NCI-H748 treated with DMSO at 0.1 percent for 48 hours (cell line): ENCODE data around the gene SART1.
"Not testable (repeated sequence)": the region's sequence is repeated elsewhere in the genome, so short reads cannot be mapped to it uniquely, and the experiment has no call there.

Experiments
- DNase-seq: peaks from one replicate; lab custom pipeline; 2025; lab: John Stamatoyannopoulos, UW

The SART1 gene

DNA sequence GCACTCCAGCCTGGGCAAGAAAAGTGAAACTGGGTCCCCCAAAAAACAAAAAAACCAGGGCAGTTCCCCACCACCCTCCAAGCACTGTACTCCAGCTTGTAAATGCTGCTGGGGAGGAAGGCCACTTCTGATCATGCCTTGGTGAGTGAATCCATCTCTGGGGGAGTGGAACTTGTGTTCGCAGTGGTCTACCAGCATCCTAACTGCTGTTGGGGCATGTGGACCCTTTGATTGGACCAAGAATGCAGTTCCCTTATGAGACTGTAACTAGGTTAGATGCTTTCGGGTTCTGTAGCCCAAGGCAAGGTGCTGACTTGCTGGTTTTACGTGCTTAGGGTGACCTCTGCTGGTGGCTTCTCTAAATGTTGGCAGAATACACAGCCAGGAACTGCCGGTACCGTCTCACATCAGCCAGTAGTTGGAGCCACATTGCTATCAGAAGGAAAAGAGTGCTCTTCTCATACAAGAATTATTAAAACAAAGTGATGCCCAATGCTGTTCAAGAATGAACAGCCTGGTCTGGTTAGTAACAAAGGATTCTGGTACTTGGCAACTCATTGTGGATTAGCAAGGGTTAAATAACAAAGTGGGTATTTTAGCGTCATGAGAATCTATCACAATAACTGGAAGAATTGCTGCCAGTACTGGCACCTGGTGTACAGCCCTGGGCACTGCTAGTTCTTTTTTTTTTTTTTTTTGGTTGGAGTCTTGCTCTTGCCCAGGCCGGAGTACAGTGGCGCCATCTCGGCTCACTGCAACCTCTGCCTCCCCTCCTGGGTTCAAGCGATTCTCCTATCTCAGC, 27.5 kb downstream of the SART1 start:
- peak; percentile 91 for DNase-seq

DNA sequence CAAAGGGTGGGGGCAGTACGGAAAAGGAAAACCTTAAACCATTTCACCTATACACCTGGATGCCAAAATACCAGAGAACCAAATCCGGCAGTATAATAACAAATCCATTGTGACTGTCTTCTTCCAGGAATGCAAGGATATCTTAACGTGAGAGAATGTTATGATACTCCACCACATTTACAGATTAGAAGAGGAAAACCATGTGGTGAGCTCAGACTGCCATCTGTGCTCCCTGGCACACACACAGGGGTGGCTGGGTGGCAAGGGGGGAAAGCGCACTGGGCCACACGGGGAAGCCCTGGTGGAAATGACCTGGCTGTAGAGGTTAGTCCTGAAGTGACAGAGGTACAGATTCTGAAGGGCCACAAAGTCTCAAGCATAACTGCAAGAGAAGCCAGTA, 30.5 kb downstream of the SART1 start:
- DNase-seq, result no peak

DNA sequence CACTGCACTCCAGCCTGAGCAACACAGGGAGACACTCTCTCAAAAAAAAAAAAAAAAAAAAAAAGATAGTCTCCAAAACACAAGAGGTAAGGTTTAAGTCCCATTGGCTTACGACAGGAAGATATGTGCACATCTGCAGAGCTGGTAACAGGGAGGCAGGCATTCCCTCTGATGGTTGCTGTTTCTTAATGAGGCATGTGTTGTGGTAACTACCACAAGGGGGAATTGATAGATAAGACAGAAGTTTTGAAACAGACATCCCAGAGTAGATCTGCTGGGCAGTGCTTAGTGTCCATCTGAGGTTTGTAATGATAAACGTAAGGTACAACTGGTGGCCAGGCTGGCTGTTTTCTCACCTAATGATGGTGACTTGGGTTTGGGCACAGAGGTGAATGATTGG, 35.8 kb downstream of the SART1 start:
- DNase-seq, result no peak

DNA sequence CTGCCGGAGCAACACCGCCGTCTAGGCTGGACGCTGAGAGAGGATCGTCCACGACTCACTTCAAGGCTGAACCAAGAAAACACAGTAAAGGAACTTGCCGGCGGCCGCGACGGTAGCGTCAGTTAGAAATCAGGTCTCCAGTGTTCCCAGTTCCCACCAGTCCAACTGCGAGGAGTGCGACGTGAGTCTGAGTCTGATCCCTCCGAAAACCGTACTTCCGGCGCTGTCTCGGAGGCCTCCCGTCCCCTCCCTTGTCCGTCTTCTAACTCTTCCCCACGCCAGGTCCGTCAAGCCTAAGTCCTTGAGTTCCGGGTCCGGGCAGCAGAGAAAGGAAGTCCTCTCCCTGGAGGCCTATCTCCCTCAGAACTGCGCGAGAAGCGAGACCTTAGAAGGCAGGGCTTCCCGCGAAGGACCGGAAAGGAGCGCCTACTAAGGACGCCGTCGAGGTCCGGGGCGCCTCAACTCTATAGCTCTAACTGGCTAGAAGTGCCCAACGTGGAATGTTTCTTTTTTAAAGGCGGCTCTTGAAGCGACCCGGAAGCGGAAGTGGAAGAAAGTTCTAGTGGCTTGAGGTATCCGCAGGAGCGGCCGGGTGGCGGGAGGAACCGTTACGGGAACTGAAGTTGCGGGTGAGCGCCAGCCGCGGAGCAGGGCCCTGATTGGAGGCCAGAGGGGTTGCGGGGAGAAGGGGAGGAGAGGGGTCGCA, 40.6 kb downstream of the SART1 start, which contains the start of the genes BANF1 and EIF1AD:
BANF1 (plus strand) TSS at position 562 of the 706 bp plus-strand sequence. CDS start 748 bp downstream, outside the sequence.
EIF1AD (minus strand) TSS at position 216 of the 706 bp plus-strand sequence. CDS start 1,768 bp downstream, outside the sequence.
- peak; percentile 98 for DNase-seq

DNA sequence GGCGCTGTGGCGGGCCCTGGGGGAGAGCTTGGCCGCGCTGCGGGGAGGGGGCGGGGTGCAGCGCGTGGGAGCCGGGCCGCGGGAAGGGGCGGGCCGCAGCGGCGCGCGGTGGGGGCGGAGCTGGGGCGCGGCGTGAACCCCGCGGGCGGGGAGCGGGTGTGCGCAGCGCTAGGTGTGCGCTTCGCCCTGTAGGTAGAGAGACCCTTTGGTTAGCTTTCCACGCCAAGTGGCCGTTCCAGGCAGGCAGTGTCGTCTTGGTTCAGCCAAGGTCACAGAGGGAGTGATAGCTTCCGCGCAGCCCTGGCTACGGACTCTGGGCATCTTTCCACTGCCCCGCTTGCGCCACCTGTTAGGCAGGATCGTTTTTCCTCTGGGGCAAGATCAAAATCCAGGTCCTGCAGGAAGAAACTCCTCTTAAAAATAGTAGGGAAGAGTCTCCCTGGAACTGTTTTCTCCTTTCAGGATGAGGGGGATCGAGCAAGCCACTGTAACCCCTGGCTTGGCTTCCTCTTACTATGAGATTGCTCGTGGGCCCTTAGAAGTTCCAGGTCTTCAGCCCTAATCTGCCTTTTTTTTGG, 41.2 kb downstream of the SART1 start:
- DNase-seq, result peak; percentile 42

DNA sequence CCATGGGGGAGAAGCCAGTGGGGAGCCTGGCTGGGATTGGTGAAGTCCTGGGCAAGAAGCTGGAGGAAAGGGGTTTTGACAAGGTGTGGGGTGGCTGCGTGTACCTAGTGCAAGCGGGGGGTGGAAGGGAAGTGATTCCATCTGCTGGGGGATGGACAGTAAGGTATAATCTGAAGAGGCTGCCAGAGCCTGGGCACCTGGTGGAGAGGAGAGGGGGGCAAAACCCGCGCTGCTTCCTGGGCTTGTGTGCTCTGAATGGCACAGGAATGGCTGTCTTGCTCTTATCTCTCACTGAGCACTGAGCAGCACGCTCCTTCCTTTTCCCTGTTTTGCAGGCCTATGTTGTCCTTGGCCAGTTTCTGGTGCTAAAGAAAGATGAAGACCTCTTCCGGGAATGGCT, 41.8 kb downstream of the SART1 start:
- DNase-seq, result no peak

DNA sequence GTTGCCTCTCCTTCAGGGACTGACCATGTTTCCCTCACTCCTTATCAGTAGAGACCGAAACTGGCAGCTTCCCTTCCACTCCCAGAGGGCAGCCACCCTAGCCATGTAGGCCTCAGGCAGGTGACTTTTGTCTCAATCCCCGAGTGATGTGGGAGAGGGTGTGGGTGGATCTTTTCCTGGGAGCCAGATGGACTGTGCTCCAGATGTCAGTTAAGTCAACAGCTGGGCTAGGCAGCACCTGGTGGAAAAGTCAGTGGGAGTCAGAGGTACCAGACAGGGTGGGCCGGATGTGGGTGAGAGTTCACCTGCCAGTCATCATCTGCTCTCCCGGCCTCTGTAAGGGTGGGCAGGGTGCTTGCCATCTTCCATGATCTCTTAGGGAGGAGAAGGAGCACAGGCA, 42.7 kb downstream of the SART1 start:
- no peak for DNase-seq

DNA sequence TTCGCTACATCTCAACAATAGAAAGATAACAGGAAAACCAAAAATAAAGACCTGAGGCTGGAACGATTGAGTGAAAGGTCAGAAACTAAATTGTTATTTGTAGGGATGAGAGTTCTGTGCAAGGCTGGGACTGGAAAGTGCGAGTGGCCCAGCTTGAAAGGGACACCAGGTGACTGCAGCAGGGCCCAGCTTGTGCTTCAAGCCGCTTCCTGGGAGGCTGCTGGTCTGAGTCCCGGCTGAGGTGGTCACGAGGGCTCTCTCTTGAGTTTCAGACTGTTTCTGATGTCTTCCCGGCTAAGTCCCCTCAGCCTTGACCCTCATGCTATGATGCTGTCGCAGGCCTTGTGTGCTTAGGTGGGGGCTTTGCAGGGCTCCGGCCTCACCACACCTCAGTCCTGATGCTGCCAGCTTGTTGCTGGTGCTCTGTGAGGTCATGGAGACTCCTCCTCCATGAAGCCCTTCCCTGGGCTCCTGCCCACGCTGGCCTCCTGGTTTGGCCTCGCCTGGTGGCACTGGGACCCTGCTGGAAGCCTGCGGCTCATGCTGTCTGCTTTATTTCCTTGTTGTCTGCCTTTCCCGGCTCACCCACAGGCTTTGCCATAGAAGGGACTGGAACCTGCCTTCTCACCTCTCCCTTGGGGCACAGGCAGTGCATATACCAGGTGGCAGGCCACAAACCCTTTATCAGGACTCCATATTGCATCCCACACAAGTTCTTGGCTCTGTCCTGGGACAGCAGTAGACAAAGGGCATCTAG, 44.8 kb downstream of the SART1 start:
- DNase-seq, result no peak

DNA sequence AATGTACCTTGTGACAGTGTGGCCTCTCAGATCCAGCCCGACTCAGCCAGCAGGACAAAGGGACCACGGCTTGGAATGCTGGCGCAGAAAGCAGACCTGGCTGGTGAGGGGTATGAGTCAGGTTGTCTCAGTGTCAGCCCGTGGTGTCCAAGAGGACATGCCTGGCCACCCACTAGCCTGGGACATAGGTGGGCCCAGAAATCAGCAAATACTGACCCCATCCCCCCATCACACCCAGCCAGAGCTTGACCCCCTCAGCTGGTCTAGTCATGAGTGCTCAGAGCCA, 45.3 kb downstream of the SART1 start:
- no peak for DNase-seq

DNA sequence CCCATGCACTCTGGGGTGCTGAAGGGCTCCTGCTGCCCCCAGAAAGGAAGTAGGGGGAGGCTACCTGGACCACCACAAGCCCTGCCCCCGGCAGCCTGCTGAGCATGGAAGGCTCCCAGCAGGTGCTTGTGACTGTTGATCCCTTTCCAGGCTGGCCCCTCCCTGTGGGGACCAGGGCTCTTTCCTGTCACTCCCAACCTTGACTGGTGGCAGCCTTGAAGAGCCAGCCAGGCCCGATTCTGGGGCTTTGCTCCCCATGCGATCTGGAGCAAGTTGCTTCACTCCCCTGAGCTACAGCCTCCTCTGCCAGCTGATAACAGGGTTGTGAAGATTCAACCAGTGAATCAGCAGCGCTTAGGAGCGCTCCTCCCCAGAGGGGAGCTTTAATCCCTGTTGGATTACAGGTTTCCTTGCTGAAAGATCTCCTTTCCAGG, 45.7 kb downstream of the SART1 start:
- no peak for DNase-seq

DNA sequence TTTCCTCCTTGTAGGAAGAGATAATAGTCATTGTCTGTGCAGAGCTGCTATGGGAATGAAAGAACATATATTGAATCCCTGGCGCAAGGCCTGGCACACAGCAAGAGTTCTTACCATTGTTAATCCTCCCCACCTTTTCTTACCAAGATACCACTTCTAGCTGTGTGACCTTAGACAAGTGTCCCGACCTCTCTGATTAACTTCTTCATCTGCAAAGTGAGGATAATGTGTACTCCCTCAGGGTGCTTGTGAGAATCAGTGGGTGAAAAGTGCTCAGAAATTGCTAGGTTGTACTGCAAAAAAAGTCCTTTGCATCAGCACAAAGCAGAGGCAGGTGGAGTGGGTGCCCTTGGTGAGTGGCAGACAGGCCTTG, 46.5 kb downstream of the SART1 start:
- DNase-seq, result no peak

DNA sequence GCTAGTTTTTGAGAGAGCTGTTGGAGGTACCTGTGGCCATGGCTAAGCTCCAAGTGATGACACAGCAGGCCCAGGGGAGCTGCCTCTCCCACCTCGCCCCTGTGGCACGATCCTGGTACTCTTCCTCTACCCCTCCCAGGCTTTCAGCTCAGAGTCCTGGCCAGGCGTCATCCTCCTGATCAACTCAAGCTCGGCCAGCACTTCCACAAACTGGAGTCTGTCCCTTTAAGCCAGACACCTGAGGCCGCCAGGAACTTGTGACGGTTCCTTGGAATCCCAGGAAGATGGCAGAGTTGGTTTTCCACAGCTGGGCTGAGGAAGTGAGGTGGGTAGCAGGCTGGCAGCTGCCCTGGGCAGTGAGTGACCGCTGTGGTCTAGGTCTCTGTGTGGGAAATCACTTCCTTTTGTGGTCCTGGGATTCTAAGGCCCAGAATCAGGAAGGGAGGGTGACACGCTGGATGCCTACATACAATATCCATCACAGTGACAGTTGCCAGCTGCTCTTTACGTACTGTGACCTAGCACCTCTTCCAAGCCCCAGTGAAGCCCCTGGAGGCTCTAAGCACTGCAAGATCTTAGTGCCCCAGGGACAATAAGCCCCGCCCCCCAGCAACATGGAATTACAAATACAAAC, 47.1 kb downstream of the SART1 start:
- no peak for DNase-seq

DNA sequence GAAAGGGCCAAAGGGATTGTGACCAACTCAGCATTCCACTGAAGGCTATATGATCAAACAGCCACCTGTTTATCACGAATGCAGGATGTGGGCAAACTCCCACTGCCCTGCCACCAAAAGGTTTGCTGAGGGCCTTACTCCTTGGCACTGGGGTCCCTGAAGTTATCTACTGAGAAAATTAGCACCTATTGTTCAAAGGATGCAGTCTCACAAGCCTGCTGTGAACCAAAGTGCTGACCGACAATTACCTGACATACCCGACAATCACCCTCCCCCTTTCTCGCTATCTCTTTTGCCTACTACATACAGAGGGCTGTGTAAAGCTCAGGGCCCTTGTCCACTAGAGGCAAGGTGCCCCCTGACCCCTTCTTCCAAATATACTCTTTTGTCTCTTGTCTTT, 48.5 kb downstream of the SART1 start:
- DNase-seq, result not testable (repeated sequence)

DNA sequence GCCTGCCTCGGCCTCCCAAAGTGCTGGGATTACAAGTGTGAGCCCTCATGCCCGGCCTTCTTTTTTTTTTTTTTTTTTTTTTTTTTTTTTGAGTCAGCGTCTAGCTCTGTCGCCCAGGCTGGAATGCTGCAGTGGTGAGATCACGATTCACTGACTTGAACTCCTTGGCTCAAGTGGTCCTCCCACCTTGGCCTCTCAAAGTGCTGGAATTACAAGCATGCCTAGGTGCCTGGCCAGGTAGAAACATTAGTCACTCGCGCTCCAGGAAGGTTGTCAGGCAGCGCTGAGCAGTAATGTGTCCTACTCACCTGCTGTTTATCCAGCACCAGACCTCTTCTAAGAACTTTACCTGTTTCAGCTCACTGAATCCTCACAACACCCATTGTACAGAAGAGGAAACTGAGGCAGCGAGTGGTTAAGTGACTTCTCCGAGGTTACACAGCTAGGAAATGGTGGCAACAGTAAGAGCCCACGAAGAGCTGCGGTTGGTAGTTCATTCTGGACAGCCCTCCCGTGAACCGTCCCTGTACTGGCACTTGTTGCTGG, 49.8 kb downstream of the SART1 start:
- DNase-seq, result no peak

DNA sequence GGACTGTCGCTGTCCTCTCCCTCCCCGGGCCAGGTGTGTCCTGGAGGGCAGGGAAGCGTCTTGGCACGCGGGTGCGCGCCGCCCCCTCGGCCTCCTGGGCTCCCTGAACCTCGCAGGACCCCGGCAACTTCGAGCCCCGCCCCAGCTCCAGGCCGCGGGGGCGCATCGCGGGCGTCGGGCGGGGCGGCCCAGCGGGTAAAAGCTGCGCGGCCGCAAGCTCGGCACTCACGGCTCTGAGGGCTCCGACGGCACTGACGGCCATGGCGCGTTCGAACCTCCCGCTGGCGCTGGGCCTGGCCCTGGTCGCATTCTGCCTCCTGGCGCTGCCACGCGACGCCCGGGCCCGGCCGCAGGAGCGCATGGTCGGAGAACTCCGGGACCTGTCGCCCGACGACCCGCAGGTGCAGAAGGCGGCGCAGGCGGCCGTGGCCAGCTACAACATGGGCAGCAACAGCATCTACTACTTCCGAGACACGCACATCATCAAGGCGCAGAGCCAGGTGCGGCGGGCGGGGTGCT, 50.3 kb downstream of the SART1 start, which contains the start of gene CST6:
CST6 (plus strand) TSS at position 224 of the 519 bp plus-strand sequence; CDS start at position 261, 37 bp downstream.
- DNase-seq, result no peak

DNA sequence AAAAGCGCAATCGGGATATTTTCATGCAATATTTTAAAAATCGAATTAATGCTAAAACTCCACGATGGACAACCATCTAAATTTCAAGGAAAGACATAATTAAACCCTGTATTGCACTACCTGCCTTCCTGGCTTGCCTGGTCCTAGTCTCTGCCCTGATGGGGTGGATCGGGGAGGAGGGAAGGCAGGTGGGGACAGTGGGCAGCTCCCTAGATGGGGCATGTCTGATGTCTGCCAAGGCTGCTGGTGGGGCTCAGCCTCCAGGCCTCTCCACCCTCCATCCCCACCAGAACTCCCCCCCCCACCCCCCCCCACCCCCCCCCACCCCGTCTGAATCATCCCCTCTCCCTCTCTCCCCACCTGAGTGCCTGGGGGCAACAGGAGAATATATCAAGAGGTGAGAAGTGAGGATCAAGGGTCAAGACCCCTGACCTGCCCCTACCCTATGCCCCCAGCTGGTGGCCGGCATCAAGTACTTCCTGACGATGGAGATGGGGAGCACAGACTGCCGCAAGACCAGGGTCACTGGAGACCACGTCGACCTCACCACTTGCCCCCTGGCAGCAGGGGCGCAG, 50.9 kb downstream of the SART1 start:
- no peak for DNase-seq

DNA sequence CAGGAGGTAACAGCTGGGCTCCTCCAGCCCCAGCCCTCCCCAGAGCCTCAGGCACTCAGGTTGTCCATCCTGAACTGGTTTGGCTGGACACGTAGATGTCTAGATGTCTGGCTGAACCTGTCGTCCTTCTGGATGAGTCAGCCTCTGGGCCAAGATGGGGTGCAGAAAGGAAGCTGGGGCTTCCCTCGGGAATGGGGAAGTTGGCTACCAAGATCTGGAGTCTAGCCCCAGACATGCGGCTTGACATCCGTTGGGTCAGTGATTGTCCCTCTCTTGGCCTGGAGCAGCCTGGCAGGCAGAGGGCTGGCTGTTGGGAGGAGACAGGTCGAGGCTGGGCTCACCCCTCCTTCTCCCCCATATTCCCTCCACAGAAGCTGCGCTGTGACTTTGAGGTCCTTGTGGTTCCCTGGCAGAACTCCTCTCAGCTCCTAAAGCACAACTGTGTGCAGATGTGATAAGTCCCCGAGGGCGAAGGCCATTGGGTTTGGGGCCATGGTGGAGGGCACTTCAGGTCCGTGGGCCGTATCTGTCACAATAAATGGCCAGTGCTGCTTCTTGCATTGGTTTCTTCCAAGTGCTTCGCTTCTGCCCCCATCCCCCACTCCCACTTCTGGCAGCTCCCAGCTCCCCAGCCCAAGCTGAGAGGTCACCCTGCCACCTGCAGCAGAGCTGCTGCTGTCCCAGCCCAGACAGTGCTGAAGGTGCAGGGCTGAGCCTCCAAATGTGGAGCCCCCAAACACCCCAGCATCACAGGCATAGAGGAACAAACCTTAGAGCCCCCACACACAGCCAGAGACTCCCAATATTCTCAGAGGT, 51.6 kb downstream of the SART1 start:
- DNase-seq, result no peak

DNA sequence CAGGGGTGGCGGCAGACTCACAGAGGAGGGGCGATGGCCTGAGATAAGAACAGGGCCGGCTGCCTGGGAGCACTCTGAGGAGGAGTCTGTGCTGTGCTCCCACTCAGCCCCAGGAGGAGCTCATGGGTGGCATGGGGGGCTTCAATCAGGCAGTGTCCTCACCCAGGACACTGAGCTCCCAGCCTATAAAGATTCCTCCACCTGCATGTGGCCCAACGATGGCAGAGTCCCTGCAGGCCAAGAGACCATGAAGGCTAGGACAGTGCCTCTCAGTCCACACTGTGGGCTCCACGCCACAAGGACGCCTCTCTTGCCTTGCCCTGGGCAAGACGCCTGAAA, 52.2 kb downstream of the SART1 start:
- DNase-seq, result no peak

DNA sequence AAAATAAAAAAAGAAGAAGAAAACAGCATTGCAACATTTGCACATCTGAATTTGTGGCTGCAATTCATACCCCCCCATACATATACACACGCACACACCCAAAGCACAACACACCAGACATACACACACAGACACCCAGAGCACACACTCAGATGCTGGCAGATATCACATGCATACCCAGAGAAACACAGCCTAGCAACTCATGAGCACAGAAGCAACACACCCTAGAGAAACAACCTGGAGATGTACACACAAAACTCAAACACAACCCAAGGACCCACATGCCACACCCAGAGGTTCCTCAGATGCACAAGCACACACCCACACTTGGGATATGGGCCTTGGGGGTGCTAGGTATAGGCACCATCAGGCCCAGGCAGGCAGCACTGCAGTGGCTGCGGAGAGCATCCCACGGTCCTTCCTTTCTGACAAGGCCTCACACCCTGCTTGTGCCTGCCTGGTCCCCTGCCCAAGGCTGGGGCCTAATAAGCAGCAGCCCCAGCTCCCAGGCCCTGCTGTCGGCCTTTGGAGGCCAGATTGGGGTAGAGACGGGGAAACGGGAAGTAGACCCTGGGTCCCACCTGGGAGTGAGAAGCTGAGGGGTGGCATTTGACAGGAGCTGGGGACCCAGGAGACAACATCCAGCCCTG, 53.4 kb downstream of the SART1 start:
- no peak for DNase-seq

DNA sequence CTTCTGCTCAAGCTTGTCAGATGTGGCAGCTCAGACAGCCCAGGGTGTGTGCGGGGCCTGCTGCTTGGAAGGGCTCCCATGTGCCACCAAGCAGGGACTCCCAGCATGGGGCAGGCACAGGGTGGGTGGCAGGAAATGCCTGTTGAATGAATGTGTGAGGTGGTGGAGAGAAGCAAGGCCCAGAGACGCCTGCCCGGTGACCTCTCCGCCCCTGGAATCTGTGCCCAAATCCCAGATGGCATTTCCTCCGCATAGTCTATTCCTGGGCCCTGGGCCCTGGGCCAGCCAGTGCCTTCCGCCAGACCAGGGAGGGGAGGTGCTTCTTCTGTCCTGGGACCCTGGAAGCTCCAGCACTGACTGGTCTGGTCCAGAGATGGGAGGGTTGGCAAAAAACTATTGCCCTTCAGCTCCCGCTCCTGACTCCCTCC, 53.9 kb downstream of the SART1 start:
- no peak for DNase-seq
